ENCODE results near the gene BPNT1. TPM values are rescaled to one million over a fixed set of nuclear protein-coding genes. Genes with fewer than 3 reads are reported as not detected.

BPNT1 gene
- total and polyA plus RNA-seq, 4 experiments from 2014 or later: 11.2 to 15.9 (median 12.7) TPM

GRCh38 chr1:220046052-220046930 lies 43.3 kb downstream of the BPNT1 start, which contains the start of gene EPRS1:
Gene EPRS1, minus strand, starts transcription at chr1:220046505. Its CDS starts 117 bp downstream, at chr1:220046388.
- Histone ChIP-seq H3K4me3 (ENCODE audit: low read length in 2 of 2) (peak within 1 kb of the TSS; percentile 78 to 90), H3K36me3 (ENCODE audit: insufficient read depth, low read length) (no peaks in the 10 kb centered on the region), H3K9me3 (ENCODE audit: control insufficient read depth in 1 of 2, low read length in 2 of 2) (no peaks in the 10 kb centered on the region), H3K27me3 (ENCODE audit: insufficient read depth, low read length) (no peaks in the 10 kb centered on the region), H3K27ac (ENCODE audit: low read depth, low read length) (peak within 1 kb of the TSS; percentile 91), H3K4me1 (ENCODE audit: insufficient read depth, low read length) (peaks cover 31% of the 10 kb centered on the region)
- intact Hi-C loops (cut with micrococcal nuclease): loop anchor here (1.0 to 5.0 kb wide), 4 partner anchors 43 to 874 kb away; partner anchors contain the start of genes BPNT1, IARS2, LYPLAL1 and RAB3GAP2
- peaks cover 0 to 18% of the 10 kb centered on the region in 2 donors for H3K36me3 Mint-ChIP-seq
- no peaks in the 10 kb centered on the region for H3K27me3 Mint-ChIP-seq
- peak; percentile 95 to 97 (median 96) for DNase-seq
- H3K4me1 Mint-ChIP-seq: peaks cover 25 to 53% (median 33%) of the 10 kb centered on the region in 4 donors
- H3K9me3 Mint-ChIP-seq: peaks cover 0 to 3% (median 0%) of the 10 kb centered on the region in 8 donors
- peak within 1 kb of the TSS; percentile 93 to 98 (median 96) for H3K27ac Mint-ChIP-seq
- POLR2A ChIA-PET (ENCODE audit: partially characterized antibody): interaction anchor here (0.7 to 1.1 kb wide), 3 partner anchors 43 to 117 kb away, joined by 3 to 10 read pairs (median 9); partner anchors contain the start of genes BPNT1 and IARS2
- H3K4me3 Mint-ChIP-seq: peak within 1 kb of the TSS; percentile 91 to 99 (median 94)
- CTCF ChIA-PET (ENCODE audit: partially characterized antibody): interaction anchor here (0.7 to 0.8 kb wide), 2 partner anchors 43 to 46 kb away, joined by 4 to 5 read pairs; partner anchors contain the start of gene BPNT1

DNA sequence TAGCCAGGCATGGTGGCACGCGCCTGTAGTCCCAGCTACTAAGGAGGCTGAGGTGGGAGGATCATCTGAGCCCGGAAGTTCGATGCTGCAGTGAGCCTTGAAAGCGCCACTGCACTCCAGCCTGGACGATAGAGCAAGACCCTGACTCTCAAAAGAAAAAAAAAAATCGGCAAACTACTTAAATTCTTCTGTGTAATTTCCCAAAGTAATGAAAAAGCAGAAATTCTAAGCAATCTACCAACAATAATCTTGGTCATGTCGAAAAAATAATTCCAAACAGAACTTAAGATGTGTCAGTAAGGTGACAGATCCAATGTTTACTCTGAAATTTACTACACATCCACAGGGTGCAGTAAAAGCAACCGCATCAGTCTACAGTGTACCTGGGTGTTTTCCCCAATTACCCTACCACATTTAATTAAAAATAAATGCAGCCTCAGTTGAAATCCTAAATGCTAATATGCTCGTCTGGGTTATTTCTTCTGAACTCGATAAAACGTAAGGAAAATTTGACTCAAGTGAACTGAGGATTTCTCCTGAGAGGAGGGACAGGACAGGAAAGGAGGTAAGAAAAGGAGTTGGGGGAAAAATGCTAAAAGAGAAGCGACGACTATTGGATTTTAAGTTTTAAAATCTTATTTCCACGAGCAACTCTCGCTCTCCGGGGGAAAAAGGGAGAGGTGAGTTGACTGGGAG lies 44.1 kb downstream of the BPNT1 start:
- no peaks in the 10 kb centered on the region for H3K9me3 ChIP-seq (ENCODE audit: control insufficient read depth in 1 of 2, low read length in 2 of 2)
- H3K27ac Mint-ChIP-seq: peak overlapping the region; percentile 93 to 98 (median 96)
- H3K27me3 Mint-ChIP-seq: no peaks in the 10 kb centered on the region
- peaks cover 0 to 3% (median 0%) of the 10 kb centered on the region in 8 donors for H3K9me3 Mint-ChIP-seq
- ChIA-PET POLR2A (ENCODE audit: partially characterized antibody) (interaction anchor here (1.0 to 1.7 kb wide), 3 partner anchors 44 to 49 kb away, joined by 4 to 10 read pairs (median 9); partner anchors contain the start of genes BPNT1 and IARS2), CTCF (ENCODE audit: partially characterized antibody) (interaction anchor here (0.7 to 0.8 kb wide), 2 partner anchors 44 to 47 kb away, joined by 4 to 5 read pairs; partner anchors contain the start of gene BPNT1)
- H3K36me3 ChIP-seq (ENCODE audit: insufficient read depth, low read length): no peaks in the 10 kb centered on the region
- H3K27ac ChIP-seq (ENCODE audit: low read depth, low read length): peak overlapping the region; percentile 91
- peaks cover 31% of the 10 kb centered on the region for H3K4me1 ChIP-seq (ENCODE audit: insufficient read depth, low read length)
- intact Hi-C loops (cut with micrococcal nuclease): loop anchor here (1.0 to 5.0 kb wide), 4 partner anchors 44 to 873 kb away; partner anchors contain the start of genes BPNT1, IARS2, LYPLAL1 and RAB3GAP2
- H3K4me3 ChIP-seq (ENCODE audit: low read length in 2 of 2): peak overlapping the region; percentile 78 to 90
- H3K4me1 Mint-ChIP-seq: peaks cover 25 to 53% (median 33%) of the 10 kb centered on the region in 4 donors
- H3K36me3 Mint-ChIP-seq: peaks cover 0 to 23% of the 10 kb centered on the region in 2 donors
- no peaks in the 10 kb centered on the region for H3K27me3 ChIP-seq (ENCODE audit: insufficient read depth, low read length)
- peak overlapping the region; percentile 91 to 99 (median 94) for H3K4me3 Mint-ChIP-seq
- peak; percentile 8 to 42 (median 35) for DNase-seq

DNA sequence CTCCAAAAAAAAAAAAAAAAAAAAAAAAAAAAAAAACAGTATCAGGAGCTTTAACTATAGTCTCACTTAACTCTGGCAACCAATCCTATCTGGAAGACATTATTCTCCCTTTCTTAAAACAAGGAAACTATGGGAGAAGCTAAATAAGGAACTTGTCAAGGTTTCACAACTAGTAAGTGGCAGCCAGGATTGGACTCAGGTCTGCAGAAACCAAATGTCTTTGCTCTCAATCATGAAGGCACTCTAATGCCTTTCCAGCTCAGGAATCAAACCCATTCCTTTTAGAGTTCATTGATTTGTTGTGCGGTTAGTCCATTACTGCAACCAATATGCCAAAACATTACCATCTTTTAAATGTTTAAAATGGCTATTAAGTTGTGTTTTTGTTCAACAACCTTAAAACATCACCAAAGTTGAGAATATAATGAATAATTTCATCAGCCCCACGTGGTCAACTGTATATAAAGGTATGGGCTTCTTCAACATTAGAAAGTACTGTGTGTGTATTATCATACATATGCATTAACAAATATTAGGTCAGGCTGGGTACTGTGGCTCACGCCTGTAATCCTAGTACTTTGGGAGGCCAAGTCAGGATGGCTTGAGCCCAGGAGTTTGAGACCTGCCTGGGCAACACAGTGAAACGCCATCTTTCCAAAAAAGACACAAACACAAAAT lies 44.8 kb downstream of the BPNT1 start:
- Histone ChIP-seq H3K4me1 (ENCODE audit: insufficient read depth, low read length) (peaks cover 31% of the 10 kb centered on the region), H3K27ac (ENCODE audit: low read depth, low read length) (peak overlapping the region; percentile 91), H3K4me3 (ENCODE audit: low read length in 2 of 2) (peak overlapping the region; percentile 78 to 90), H3K27me3 (ENCODE audit: insufficient read depth, low read length) (no peaks in the 10 kb centered on the region), H3K36me3 (ENCODE audit: insufficient read depth, low read length) (peaks cover 2% of the 10 kb centered on the region), H3K9me3 (ENCODE audit: control insufficient read depth in 1 of 2, low read length in 2 of 2) (no peaks in the 10 kb centered on the region)
- peaks cover 0 to 26% of the 10 kb centered on the region in 2 donors for H3K36me3 Mint-ChIP-seq
- H3K4me1 Mint-ChIP-seq: peaks cover 25 to 53% (median 33%) of the 10 kb centered on the region in 4 donors
- intact Hi-C loops (cut with micrococcal nuclease): loop anchor here (5.0 kb wide), 1 partner anchor 873 kb away; the partner anchor contains the start of gene LYPLAL1
- H3K27ac Mint-ChIP-seq: peak overlapping the region; percentile 93 to 98 (median 96)
- DNase-seq: peak in 2 of 5 donors; percentile 2 to 9
- peak overlapping the region; percentile 91 to 99 (median 94) for H3K4me3 Mint-ChIP-seq
- CTCF ChIA-PET (ENCODE audit: partially characterized antibody): no interaction called here
- no peaks in the 10 kb centered on the region for H3K27me3 Mint-ChIP-seq
- peaks cover 0 to 3% (median 0%) of the 10 kb centered on the region in 8 donors for H3K9me3 Mint-ChIP-seq
- POLR2A ChIA-PET (ENCODE audit: partially characterized antibody): interaction anchor here (0.6 to 1.7 kb wide), 2 partner anchors 8 to 50 kb away, joined by 3 to 4 read pairs; partner anchors contain the start of gene IARS2

DNA sequence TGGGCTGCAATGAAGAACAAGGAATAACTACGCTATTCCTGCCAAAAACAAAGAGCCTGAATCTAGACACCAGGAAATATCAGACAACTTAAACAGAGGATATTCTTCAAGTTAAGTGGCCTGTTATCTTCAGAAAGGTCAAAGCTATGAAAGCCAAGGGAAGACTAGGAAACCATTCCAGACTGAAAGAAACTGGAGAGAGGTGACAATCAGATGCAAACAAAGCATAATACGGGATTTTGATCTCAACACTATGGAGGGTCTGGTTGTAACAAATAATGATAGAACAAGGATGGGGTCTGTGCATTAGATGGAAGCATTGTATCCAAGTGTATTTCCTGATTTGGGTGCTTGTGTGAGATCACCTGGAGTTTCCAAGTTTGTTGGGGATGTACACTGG lies 45.9 kb downstream of the BPNT1 start:
- no peak for DNase-seq
- Histone ChIP-seq H3K4me1 (ENCODE audit: insufficient read depth, low read length) (peaks cover 35% of the 10 kb centered on the region), H3K36me3 (ENCODE audit: insufficient read depth, low read length) (peaks cover 6% of the 10 kb centered on the region), H3K27me3 (ENCODE audit: insufficient read depth, low read length) (no peaks in the 10 kb centered on the region), H3K9me3 (ENCODE audit: control insufficient read depth in 1 of 2, low read length in 2 of 2) (no peaks in the 10 kb centered on the region), H3K27ac (ENCODE audit: low read depth, low read length) (no peak overlapping the region), H3K4me3 (ENCODE audit: low read length in 2 of 2) (no peak overlapping the region)
- POLR2A ChIA-PET (ENCODE audit: partially characterized antibody): interaction anchor here (1.7 kb wide), 1 partner anchor 51 kb away, joined by 4 read pairs; the partner anchor contains the start of gene IARS2
- Mint-ChIP-seq H3K4me3 (peak overlapping the region in 6 of 8 donors; percentile 5 to 63 (median 32)), H3K27me3 (no peaks in the 10 kb centered on the region), H3K27ac (peak overlapping the region in 5 of 7 donors; percentile 31 to 96 (median 47)), H3K9me3 (peaks cover 0 to 3% (median 0%) of the 10 kb centered on the region in 8 donors), H3K36me3 (peaks cover 6 to 32% of the 10 kb centered on the region in 2 donors), H3K4me1 (peaks cover 30 to 59% (median 37%) of the 10 kb centered on the region in 4 donors)
- intact Hi-C loops (cut with micrococcal nuclease): no loop called here
- CTCF ChIA-PET (ENCODE audit: partially characterized antibody): no interaction called here

DNA sequence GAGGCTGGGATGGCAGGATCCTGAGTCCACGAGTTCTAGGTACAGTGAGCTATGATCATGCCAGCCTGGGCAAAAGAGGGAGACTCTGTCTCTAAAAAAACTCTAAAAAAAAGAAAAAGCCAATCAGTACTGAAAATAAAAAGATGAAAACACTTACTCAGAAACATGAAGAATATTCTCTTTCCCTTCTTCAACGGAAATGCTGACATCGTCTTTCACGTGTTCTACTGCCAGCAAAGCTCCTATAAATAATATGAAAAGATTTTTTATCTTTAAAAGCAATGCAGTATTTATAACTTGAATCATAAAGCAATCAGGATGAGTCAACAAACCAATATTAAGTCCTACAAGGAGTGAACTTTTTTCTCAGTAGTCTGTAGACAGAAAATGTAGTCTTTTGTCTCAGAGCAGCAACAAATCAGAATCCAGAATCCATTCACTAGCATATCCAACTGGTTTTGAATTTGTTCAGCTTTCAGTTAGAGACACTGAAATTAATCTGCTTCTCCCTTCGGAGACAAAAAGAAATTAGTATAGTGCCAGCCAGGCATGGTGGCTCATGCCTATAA lies 49.5 kb downstream of the BPNT1 start:
- no peak overlapping the region for H3K4me3 Mint-ChIP-seq
- H3K36me3 ChIP-seq (ENCODE audit: insufficient read depth, low read length): peaks cover 6% of the 10 kb centered on the region
- intact Hi-C loops (cut with micrococcal nuclease): no loop called here
- ChIA-PET POLR2A (ENCODE audit: partially characterized antibody) (no interaction called here), CTCF (ENCODE audit: partially characterized antibody) (interaction anchor here (0.7 kb wide), 1 partner anchor 36 kb away, joined by 3 read pairs; no protein-coding TSS in a partner anchor)
- peaks cover 38% of the 10 kb centered on the region for H3K4me1 ChIP-seq (ENCODE audit: insufficient read depth, low read length)
- no peaks in the 10 kb centered on the region for H3K27me3 Mint-ChIP-seq
- no peak overlapping the region for H3K27ac ChIP-seq (ENCODE audit: low read depth, low read length)
- peaks cover 17 to 38% of the 10 kb centered on the region in 2 donors for H3K36me3 Mint-ChIP-seq
- H3K9me3 ChIP-seq (ENCODE audit: control insufficient read depth in 1 of 2, low read length in 2 of 2): no peaks in the 10 kb centered on the region
- no peaks in the 10 kb centered on the region for H3K9me3 Mint-ChIP-seq
- H3K4me3 ChIP-seq (ENCODE audit: low read length in 2 of 2): no peak overlapping the region
- H3K27me3 ChIP-seq (ENCODE audit: insufficient read depth, low read length): no peaks in the 10 kb centered on the region
- H3K4me1 Mint-ChIP-seq: peaks cover 30 to 60% (median 40%) of the 10 kb centered on the region in 4 donors
- no peak overlapping the region for H3K27ac Mint-ChIP-seq
- no peak for DNase-seq

DNA sequence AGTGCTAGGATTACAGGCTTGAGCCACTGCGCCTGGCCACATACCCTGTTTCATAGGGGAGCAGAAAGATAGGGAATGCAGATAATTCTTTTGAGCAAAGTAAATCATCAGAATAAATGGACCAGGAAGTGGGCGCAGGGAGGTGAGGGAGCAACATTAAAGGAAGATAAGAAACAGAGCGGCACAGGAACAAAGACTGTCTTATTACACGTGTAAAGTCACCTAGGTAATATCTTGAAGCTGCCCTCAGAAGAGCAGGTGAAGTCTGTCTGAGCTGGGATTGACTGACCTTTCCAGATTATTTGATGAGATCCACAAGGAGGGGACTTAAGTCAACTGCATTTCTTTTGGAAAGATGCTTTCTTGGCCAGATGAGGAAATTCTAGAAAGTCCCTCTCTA lies 50.9 kb downstream of the BPNT1 start:
- Histone ChIP-seq H3K27me3 (ENCODE audit: insufficient read depth, low read length) (no peaks in the 10 kb centered on the region), H3K4me3 (ENCODE audit: low read length in 2 of 2) (no peak overlapping the region), H3K4me1 (ENCODE audit: insufficient read depth, low read length) (peaks cover 23% of the 10 kb centered on the region), H3K27ac (ENCODE audit: low read depth, low read length) (no peak overlapping the region), H3K9me3 (ENCODE audit: control insufficient read depth in 1 of 2, low read length in 2 of 2) (no peaks in the 10 kb centered on the region), H3K36me3 (ENCODE audit: insufficient read depth, low read length) (peaks cover 11% of the 10 kb centered on the region)
- Mint-ChIP-seq H3K27me3 (no peaks in the 10 kb centered on the region), H3K36me3 (peaks cover 17 to 47% of the 10 kb centered on the region in 2 donors), H3K4me1 (peaks cover 26 to 47% (median 29%) of the 10 kb centered on the region in 4 donors), H3K9me3 (no peaks in the 10 kb centered on the region), H3K27ac (peak overlapping the region in 6 of 7 donors; percentile 2 to 89 (median 33)), H3K4me3 (peak overlapping the region in 2 of 8 donors; percentile 4 to 44)
- ChIA-PET POLR2A (ENCODE audit: partially characterized antibody) (interaction anchor here (1.3 kb wide), 1 partner anchor 11 kb away, joined by 3 read pairs; no protein-coding TSS in a partner anchor), CTCF (ENCODE audit: partially characterized antibody) (interaction anchor here (0.7 kb wide), 2 partner anchors 66 to 178 kb away, joined by 3 to 4 read pairs; no protein-coding TSS in a partner anchor)
- no peak for DNase-seq
- intact Hi-C loops (cut with micrococcal nuclease): no loop called here

Data from CD4-positive, alpha-beta memory T cell (primary cell).